B cell (primary cell): ENCODE data around the gene CUL3.

Experiments used
- CTCF ChIP-seq: fragments of 200-600 bp; IDR thresholded peaks from one replicate; pipeline ENCODE4 v1.8.0; 2022; ENCODE audit warnings: antibody characterized with exemption, mild to moderate bottlenecking
- EZH2 ChIP-seq: IDR thresholded peaks from 2 replicates; pipeline ENCODE4 v1.6.1; 2012; ENCODE audit warnings: borderline replicate concordance, low read depth, mild to moderate bottlenecking, moderate library complexity, low read length; ENCODE audit not compliant: insufficient read depth, poor library complexity, severe bottlenecking

GRCh38 chr2:224517963-224518362 is 67.2 kb downstream of the CUL3 start:
- TF ChIP-seq CTCF, result no peak
- TF ChIP-seq EZH2, result no peak
